SH-SY5Y (cell line): Measurements from ENCODE around the gene MEAK7.

Source experiments
- GATA2 ChIP-seq: IDR thresholded peaks from 2 replicates; pipeline ENCODE4 v1.6.1; 2011; ENCODE audit warnings: mild to moderate bottlenecking, low read depth, low read length
- GATA3 ChIP-seq: IDR thresholded peaks from 2 replicates; pipeline ENCODE4 v1.6.1; 2011; ENCODE audit warnings: low read depth, mild to moderate bottlenecking, low read length, moderate library complexity

The MEAK7 gene

DNA sequence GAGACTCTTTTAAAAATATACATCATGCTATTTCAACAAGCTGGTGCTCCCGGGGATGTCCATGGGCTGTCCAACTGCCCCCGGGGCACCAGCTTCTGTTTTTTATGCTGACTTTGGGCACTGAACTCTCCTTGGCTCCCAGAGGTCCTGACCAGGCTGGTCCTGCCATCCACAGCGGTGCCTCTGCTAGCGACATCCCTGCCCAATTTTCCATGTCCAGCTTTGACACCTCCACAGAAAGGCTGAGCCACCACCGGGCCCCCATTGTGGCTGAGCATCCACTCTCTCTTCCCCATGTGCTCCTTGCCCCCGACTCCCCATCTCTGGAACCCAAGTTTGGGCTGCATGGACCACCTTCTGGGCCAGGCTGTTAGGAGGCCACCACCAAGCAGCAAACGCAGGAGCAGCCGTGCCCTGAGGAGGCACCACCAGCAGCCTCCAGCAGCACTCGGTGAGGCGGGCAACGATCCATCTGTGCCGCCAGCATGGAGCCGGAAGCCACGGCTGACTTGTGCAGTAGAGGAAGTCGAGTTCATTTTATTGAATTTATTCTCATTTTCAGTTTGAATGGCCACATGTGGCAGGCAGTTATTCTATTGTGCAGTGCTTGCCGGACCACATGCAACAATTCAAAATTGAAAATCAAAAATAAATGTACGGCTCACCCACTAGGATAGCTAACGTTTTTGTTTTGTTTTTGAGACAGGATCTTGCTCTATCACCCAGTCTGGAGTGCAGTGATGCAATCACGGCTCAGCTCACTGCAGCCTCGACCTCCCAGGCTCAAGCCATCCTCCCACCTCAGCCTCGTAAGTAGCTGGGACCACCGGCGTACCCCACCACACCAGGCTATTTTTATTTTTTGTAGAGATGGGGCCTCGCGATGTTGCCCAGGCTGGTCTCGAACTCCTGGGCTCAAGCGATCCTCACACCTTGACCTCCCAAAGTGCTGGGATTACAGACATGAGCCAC lies 2.8 kb upstream of the MEAK7 start:
- TF ChIP-seq GATA3: no peak
- no peak for TF ChIP-seq GATA2

DNA sequence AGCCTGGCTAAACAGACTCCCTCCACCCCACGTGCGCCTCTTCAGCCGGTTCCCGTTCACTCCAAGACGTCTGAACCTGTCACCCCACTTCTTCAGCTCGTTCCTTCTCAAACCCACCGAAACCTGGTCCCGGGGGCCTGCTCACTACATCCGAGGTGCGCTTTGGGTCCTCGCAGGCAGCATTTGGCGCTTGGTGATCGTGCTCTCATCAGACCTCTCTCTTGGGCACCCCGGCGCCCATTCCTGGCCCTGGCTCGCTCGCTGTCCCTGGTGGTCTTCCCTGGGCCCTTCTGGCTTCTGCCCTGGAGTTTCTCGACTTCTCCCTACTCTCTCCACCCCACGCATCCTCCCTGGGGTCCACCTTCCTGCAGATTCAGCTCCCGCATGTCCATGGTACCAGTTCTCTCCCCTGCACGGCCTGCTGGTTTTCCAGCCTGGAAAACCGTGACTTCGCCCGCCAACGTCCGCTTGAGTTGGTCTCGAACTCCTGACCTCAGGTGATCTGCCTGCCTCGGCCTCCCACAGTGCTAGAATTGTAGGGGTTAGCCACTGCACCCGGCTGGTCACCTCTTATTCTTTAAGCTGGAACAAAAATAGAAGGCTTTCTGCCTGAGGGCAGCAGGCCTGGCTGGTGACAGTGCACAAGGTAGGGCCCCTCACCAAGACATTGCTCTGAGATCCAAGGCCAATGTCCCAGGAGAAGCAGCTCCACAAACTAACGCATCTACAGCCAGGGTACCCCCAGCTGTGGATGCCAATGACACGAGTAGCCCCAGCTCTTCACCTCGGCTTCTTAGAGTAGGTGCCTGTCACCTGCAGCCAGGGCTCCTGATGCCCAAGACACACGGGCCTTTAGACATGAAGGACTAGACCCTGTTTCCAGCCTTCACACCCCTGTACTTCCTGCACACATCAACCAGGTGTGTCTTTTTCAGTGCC lies 1.1 kb upstream of the MEAK7 start:
- no peak for TF ChIP-seq GATA3
- no peak for TF ChIP-seq GATA2

DNA sequence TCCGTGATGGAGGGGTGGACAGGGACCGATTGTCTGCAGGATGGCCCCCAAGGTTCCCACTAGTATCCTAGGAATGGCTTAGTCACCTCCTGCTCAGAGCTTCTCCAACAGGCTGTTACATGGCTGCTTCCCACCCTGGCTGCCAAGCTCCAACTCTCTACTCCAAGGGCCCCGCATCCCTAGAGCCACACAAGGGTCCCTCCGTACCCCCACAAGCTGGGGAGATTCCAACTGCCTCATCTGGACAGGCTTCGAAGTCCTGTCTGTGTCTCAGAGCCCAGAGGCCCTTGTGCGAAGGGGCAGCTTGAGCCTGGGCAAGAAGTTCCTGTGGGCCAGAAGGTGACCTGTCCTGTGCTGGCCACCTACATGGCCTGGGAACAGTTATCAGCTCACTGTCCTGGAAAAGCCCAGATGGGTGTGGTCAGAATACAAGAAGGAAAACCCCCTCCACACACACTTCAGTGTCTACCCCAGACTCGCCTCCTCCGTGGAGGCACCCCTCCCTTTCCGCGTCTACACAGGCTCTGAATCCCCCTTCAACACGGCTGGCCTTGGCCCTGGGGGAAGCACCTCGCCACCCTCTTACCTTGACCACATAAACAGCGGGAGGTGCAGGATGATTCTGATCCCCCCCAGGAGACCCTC lies 586 bp downstream of the MEAK7 start:
- no peak for TF ChIP-seq GATA2

DNA sequence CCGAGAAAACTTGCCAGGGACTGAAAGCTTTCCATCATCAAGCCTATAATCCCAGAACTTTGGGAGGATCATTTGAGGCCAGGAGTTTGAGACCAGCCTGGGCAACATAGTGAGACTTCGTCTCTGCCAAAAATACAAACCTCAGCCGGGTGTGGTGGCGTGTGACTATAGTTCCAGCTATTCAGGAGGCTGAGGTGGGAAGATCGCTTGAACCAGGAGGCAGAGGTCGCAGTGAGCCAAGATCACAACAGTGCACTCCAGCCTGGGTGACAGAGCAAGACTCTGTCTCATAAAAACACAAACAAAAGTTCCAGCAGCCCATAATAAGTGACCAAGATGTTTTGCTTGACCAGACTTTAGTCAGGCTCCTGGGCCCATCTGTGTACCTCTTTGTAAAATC lies 1.9 kb downstream of the MEAK7 start:
- TF ChIP-seq GATA2 (no peak), GATA3 (no peak)

DNA sequence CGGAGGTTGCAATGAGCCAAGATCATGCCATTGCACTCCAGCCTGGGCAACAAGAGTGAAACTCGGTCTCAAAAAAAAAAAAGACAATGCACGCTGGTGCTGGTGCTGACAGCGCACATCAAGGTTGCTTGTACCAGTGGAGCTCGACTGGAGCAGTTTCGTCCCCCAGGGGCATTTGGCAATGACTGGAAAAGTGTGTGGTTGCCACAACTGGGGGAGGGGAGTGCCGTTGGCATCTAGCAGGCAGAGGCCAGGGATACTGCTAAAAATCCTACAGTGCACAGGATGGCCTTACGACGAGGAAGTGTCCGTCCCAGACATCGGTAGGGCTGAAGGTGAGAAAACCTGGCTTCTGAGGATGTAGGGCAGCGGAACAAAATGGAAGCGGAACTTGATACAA lies 2.4 kb downstream of the MEAK7 start:
- TF ChIP-seq GATA2 (no peak), GATA3 (no peak)

DNA sequence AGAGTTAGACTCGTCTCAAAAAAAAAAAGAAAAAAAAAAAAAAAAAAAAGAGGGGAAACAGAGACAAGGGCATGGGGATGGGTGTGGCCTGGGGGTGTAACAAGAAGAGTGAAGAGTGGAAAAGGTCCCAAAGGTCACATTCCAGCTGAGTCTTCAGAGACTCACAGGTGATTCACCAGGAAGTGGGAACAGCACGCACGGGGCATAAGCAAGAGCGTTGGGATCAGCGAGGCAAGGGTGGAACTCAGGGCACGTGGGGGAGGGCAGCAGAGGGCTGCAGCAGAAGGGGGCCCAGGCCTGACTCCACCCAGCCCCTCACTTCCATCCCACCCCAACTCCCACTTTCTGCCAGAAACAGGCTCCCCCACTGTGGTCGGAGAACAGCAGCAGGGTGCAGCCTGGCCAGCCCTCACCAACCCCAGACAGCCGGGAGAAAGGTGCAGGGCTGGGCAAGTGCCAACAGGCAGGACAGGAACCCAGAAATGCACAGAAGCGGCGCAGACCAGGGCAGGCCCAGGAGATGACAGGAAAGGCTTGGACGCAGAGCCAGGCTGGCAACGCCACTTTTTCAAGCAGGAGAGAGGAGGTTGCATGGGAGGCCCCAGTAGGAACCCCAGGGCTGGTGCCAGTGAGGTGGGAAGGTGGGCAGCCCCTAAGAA lies 3.3 kb downstream of the MEAK7 start:
- TF ChIP-seq GATA2 (no peak), GATA3 (no peak)

DNA sequence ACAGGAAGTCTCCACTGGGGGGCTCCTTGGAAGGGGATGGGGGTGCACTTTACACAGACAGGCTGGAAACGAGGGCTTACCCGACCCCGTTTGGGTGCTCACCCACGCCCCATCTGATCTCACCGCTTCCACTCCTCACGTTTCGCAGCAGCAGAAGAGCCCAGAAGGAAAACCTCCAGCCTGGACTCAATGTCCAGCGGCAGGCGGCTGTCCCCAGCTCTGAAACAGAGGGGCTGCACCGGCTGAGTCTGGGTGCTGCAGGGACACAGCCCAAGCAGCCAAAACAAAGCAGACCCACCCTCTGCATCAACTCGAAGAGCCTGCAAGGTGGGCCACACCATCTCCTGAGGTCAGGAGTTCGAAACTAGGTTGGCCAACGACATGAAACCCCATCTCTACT lies 3.9 kb downstream of the MEAK7 start:
- TF ChIP-seq GATA3 (no peak), GATA2 (no peak)

DNA sequence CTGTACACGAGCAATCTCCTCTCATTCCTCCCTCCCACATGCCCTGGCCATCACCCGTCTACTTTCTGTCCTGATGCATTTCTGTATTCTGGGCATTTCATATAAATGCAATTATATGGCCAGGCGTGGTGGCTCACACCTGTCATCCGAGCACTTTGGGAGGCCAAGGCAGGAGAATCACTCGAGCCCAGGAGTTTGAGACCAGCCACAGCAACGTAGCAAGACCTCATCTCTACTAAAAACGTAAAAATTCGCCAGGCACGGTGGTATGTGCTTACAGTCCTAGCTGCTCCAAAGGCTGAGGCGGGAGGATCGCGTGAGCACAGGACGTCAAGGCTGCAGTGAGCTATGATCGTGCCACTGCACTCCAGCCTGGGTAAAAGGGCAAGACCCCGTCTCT lies 4.8 kb downstream of the MEAK7 start:
- TF ChIP-seq GATA3 (no peak), GATA2 (no peak)

DNA sequence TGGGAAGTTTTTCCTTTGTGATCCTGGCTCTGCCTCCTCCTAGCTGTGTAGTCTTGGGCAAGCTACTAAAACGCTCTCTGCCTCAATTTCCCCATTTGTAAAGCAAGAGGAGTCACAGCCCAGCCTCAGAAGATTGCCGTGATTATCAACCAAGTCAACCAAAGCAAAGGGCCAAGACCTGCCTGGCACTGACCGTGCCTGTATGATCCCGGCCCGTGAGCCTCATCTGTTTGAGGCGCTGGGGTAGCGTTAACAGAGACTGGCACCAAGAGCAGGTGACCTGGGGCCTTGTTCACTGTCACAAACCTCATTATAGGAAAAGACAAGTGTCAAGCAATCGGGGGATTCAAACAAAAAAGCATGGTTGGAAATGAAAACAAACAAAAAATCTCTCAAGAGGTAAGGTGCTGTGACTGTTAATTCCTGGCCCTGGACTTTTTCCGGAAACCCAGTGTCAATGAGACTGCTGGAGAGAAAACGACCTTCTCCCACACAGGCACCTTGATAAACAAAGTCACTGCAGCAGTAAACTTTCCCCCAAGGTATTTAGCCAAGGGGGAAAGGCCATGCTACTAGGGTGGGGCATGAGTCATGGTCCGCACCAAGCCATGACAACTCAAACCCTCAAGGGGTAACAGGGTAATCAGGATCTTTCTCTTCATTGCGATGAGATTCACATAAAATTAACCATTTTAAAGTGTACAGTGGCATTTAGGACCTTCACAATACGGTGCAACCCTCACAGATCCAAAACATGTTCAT lies 5.4 kb downstream of the MEAK7 start:
- TF ChIP-seq GATA2: no peak
- no peak for TF ChIP-seq GATA3

DNA sequence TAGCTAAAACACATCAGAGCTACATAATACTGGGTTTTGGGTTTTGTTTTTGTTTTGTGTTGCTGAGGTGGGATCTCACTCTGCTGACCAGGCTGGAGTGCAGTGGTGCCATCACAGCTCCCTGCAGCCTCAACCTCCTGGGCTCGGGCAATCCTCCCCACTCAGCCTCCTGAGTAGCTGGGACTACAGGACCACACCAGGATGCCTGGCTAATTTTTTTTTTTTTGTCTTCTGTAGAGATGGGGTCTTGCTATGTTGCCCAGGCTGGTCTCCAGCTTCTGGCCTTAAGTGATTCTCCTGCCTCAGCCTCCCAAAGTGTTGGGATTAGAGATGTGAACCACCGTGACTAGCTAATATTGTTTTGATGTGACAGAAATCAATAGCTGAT lies 6.2 kb downstream of the MEAK7 start:
- no peak for TF ChIP-seq GATA2
- no peak for TF ChIP-seq GATA3

DNA sequence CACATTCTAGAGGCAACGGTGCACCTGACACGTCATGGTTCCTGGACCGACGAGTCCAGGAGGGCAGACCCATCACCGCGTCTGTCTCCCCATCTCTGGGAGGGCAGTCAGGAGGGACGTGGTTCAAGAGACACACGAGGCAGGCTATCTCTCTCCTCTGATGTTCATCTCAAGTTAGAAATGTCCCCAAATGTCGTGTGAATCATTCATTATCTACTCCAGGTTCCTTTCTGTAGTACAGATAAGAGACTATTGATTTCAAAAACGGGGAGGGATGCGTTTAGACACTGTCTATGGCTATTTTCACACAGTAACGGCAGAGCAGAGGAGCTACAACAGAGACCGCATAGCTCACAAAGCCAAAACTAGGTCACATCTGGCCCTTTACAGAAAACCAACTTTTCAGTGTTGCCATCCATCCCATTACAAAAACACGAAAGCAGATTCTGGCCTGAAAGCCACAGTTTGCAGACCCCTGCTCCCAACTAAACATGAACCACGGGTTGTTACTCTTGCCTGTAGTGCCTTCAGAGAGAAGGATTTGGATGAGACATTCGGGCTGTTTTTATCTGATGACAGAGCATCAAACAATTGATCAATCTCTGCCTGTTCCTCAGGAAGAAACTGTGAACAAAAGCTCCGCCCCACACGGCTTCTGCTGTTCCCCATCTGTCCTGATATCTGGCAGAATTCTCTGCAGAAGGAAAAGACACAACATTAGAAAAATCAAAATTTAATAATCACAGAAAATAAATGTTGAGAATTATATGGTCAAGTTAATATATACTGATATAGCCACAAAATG lies 6.8 kb downstream of the MEAK7 start:
- no peak for TF ChIP-seq GATA2
- no peak for TF ChIP-seq GATA3

DNA sequence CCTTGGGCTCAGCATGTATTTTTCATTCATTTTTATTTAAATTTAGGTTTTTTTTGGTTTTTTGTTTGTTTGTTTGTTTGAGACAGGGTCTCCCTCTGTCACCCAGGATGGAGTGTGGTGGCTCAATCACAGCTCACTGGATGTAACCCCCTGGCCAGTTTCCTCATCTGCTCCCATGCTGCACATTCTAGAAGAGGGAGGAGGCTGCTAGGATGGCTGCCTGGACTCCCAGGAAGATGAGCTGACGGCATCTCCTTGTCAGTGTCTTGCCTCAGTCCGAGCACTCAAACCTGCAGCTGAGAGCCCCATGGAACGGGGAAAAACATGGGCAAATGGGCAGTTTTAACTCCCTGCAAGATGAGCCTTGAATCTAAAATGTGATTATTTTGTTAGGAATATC lies 7.5 kb downstream of the MEAK7 start:
- no peak for TF ChIP-seq GATA3
- no peak for TF ChIP-seq GATA2
